GM19099 (cell line): ENCODE results near the gene GPS2.
A peak's percentile ranks its signal among the peaks of the same experiment; 100 is the strongest.

Experiments
- POLR2A ChIP-seq: IDR thresholded peaks from 3 replicates; pipeline ENCODE4 v1.6.1; 2011; ENCODE audit warnings: low read depth; ENCODE audit not compliant: insufficient read length; ENCODE audit errors: extremely low read depth

The GPS2 gene

DNA sequence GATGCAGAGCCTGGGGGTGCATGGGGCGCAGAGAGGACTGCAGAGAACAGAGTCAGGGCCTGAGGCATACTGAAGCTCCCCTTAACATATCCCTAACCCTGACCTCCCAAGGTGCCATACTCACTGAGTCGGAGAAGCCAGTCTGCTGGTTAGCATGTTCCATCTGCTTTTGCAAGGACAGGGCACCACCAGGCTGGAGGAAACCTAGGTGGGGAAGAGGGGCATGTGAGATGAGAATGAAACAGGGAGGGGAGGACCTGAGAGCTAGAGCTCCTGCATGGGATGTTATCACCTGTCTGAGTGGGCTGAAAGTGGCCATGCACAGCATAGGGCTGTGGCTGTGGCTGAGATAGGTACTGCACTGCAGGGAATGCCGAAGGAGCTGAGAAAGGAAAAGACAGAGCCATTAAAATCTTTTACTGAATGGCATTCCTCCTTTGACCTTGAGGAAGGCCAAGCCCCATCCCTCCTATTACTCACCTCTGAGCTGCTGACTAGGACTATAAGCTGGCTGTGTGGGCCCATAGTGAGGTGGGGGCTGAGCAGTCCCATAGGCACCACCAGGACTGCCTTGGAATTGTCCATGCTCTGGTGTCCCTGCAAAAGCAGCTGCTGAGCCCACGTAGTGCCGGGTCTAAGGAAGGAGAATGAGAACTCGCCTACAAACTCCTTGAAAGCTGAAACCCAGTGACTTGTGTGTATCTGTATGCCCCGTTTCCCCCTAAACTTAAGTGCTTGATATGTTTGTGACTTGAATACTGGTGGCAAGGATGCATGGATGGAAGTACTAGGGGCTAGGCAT lies 1.9 kb downstream of the GPS2 start:
- no peak for TF ChIP-seq POLR2A

- peak; percentile 4 for TF ChIP-seq POLR2A
Observed at GRCh38 chr17:7312432-7313087, 2.6 kb downstream of the GPS2 start.

DNA sequence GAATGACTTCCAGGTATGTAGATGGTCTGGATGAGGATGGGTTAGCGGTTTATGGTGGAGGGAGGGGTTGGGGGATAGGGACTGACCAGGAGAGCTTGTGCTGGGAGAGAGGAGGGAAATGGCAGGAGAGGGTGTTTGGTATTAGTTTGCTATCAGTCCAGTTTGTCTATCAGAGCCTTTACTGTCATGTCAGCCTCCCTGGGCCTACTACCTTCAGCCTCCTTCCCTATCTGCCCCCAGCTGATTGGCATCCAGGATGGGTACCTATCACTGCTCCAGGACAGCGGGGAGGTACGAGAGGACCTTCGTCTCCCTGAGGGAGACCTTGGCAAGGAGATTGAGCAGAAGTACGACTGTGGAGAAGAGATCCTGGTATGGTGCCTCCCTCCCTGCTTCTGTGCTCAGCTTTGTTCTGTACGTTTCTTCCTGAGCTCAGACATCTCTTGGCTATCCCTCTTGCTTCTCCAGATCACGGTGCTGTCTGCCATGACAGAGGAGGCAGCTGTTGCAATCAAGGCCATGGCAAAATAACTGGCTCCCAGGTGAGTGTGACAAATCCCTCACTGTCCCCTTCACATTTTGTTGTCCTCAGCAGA lies 4.0 kb downstream of the GPS2 start:
- TF ChIP-seq POLR2A, result no peak

DNA sequence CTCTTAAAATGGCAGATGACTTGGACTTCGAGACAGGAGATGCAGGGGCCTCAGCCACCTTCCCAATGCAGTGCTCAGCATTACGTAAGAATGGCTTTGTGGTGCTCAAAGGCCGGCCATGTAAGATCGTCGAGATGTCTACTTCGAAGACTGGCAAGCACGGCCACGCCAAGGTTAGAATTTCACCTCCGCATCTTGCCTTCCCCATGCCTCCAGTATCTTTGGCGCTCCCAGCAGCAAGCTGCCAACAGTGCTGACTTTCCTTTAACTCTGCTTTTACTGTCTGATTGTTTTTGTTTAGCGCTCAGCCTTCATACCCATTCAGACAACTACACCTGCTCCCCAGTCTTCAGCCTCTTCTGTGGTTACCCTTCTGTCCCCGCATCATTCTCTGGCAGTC lies 5.5 kb downstream of the GPS2 start:
- no peak for TF ChIP-seq POLR2A

- peak; percentile 64 for TF ChIP-seq POLR2A
Observed at GRCh38 chr17:7308625-7309433, 6.3 kb downstream of the GPS2 start.

DNA sequence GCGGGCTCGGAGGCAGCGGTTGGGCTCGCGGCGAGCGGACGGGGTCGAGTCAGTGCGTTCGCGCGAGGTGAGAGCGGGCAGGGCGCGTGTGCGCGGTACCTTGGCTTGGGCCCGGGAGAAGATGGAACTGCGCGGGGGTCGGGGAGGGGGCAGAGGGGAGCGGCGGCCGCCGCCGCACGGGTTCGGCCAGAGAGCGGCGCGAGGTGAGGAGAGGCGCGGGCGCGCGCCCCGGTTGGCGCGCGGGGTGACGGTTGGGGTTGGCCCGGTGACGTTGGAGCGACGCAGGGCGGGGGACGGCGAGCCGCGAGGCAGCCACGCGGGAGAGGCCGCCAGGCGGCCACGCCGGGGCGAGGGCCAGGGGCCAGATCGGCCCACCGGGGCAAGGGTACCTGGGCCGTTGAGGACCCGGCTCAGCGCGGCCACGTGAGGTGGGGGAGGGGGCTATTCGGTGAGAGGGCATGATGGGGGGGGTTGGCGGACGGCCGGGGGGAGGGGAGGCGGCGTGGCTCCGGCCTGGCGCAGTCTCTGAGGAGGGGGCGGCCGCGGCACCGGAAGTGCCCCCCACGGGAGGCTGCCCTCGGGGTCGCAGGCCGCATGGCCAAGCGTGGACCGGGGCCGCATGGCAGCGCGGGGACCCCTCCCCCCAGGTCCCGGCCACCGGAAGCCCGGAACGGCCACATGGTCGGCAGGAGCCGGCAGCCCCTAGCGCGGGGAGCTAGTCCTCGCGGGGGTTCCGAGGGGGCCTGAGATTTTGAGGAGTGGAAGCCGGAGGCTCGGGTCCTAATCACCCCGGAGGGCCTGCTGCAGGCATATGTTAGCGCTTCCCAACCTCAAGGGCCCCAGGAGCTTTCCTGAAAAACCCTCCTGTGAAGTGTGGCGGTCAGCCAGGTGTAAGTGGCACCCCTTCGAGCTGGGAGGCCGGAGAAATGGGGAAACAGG lies 7.2 kb downstream of the GPS2 start:
- no peak for TF ChIP-seq POLR2A

GRCh38 chr17:7306911-7307685 lies 8.1 kb downstream of the GPS2 start, which contains the start of gene EIF5A:
TSS of gene EIF5A (plus strand) at chr17:7307628. CDS start at chr17:7309636, 2,008 bp downstream.
- TF ChIP-seq POLR2A, result peak; percentile 77

GRCh38 chr17:7304179-7304578 lies 11.0 kb downstream of the GPS2 start:
- TF ChIP-seq POLR2A, result no peak

GRCh38 chr17:7296189-7296861 lies 18.8 kb downstream of the GPS2 start:
- no peak for TF ChIP-seq POLR2A

DNA sequence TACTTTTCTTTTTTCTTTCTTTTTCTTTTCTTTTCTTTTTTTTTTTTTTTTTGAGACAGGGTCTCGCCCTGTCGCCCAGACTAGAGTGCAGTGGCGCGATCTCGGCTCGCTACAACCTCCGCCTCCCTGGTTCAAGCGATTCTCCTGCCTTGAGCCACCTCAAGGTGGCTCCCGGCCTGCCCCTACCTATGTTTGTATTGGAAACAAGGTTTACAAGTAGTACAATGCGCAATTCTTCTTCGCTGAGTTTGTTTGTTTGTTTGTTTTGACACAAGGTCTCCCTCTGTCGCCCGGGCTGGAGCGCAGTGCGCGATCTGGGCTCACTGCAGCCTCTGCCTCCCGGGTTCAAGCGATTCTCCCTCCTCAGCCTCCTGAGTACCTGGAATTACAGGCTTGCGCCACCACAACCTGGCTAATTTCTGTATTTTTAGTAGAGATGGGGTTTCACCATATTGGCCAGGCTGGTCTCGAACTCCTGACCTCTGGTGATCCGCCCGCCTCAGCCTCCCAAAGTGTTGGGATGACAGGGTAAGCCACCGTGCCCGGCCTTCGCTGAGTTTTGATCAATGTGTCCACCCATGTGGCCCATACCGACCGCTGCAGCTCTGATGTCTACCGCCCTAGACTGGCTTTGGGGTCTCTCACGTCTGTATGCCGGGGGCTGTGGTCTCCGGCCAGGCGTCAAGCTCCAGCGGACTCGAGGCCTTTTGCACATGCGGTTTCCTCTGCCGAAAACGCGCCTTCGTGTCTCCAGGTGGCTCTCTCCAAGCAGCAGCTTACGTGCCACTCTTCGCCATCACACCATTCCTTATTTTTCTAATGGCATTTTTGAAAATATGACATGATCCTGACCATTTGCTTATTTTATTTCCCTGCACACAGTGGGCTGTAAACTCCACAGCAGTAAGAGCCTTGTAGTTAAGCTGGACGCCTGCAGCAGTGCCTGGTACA lies 19.7 kb downstream of the GPS2 start:
- no peak for TF ChIP-seq POLR2A

DNA sequence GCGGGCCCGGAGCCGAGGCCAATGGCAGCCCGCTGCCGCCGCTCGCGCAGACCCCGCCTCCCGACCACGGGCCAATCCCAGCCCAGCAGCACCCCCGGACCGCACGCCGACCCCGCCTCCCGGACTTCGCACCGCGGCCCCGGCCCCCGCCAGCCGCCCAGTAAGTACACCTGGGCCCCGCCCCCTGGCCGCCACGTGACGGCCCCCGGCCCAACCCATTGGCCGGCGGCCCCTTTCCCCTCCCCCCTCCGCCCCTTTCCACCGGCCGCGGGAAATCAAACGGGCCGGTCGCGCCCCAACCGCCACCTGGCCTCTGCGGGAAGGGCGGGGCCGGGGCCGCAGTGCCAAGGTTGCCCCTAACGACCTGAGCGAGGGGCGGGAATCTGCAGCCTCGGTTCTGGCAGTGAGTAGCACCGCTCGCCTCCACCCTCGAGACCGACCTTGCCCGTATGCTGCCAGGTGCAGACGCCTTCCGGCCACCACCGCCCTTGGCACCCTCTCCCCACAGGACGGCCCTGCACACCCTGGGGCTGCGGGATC lies 20.5 kb downstream of the GPS2 start, which contains the start of gene YBX2:
Gene YBX2 (minus strand): TSS at position 26 of the 540 bp plus-strand sequence. CDS start 139 bp downstream, outside the sequence.
- no peak for TF ChIP-seq POLR2A
